Prostate gland (tissue), 2 donors: ENCODE data around the gene SDC3.

Source experiments
- POLR2A ChIP-seq: fragments of 450-650 bp; IDR thresholded peaks from one replicate; pipeline ENCODE4 v1.6.1; 2016; ENCODE audit warnings: antibody characterized with exemption, mild to moderate bottlenecking
- POLR2AphosphoS5 ChIP-seq: sonication (generic); formaldehyde crosslinking; IDR thresholded peaks from one replicate; pipeline ENCODE4 v1.6.1; 2017; ENCODE audit warnings: antibody characterized with exemption
- TF ChIP-seq, protein P1 (sequence below), 4 experiments: fragments of 200-600 bp in 2 of 4; fragments of 450-650 bp in 2 of 4; sonication (generic) in 2 of 4; IDR thresholded peaks; 1 replicate in 3 of 4; 2 replicates in 1 of 4; pipeline ENCODE4 v1.5.1; 2016 to 2019; ENCODE audit warnings: antibody characterized with exemption in 4 of 4, mild to moderate bottlenecking in 2 of 4, moderate library complexity in 2 of 4

DNA sequence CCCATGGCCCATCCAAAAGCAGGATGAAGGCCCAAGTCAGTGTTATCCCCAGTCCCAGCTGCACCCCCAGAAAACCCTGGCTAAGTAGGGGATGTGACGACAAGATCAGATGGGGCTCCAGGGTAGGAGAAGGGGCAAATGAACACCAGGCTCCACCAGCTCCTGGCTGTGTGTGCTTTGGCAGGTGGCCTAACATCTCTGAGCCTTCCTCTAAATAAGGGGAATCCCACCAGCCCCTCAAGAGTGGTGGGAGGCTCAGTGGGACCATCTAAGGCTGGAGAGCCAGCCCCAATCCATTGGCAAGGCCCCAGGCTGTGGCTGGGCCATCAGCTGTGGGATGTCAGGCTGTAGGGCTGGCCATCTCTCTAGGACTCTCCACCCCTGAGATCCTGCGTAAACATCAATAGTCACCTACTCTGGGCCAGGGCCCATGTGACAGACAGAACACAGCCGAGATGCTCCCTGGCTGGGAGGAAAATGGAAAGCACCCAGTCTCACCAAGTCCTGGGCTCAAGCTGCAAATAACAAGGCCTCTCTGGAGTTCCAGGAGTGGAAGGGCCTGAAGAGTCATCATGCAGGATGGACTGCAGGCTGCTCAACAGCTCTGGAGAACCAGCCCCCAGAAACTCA lies 7.5 kb downstream of the SDC3 start:
- TF ChIP-seq, protein P1, sequence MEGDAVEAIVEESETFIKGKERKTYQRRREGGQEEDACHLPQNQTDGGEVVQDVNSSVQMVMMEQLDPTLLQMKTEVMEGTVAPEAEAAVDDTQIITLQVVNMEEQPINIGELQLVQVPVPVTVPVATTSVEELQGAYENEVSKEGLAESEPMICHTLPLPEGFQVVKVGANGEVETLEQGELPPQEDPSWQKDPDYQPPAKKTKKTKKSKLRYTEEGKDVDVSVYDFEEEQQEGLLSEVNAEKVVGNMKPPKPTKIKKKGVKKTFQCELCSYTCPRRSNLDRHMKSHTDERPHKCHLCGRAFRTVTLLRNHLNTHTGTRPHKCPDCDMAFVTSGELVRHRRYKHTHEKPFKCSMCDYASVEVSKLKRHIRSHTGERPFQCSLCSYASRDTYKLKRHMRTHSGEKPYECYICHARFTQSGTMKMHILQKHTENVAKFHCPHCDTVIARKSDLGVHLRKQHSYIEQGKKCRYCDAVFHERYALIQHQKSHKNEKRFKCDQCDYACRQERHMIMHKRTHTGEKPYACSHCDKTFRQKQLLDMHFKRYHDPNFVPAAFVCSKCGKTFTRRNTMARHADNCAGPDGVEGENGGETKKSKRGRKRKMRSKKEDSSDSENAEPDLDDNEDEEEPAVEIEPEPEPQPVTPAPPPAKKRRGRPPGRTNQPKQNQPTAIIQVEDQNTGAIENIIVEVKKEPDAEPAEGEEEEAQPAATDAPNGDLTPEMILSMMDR (IDR thresholded peaks at IDR 0.05): no peak
- TF ChIP-seq POLR2A (no peak), POLR2AphosphoS5 (no peak)
